K562 (cell line): ENCODE measurements around the gene FAM117B. TPM values are rescaled to one million over a fixed set of nuclear protein-coding genes. Genes with fewer than 3 reads are reported as not detected.

Source experiments
- ATAC-seq: fragments of 200-7000 bp; cut with Tn5 transposase; 3 replicates; pipeline ENCODE4 v1.9.1; 2020; ENCODE audit warnings: moderate library complexity
- BruUV-seq: library from RNA; stranded (reverse); fragments of 400-500 nt; replicated peaks from 2 replicates; lab custom pipeline; 2021; lab: Mats Ljungman, UMichigan
- CTCF ChIA-PET: fragments of 300-600 bp; formaldehyde crosslinking; extraction: SDS; loops from one replicate; lab custom pipeline; 2021; ENCODE audit warnings: low intra/inter-chr PET ratio; lab: Yijun Ruan, JAX
- POLR2A ChIA-PET: fragments of 300-600, 350-650 bp; sonication (Branson Sonifier 250); formaldehyde crosslinking; extraction: SDS; loops from one replicate; lab custom pipeline; 2021; ENCODE audit warnings: antibody characterized with exemption, inconsistent platforms; lab: Yijun Ruan, JAX
- DNase-seq, 4 experiments: peaks; one replicate each; pipeline versions ENCODE4 v3.0.0 to v3.0.0-alpha.2; 2011 to 2018; ENCODE audit warnings: low spot score in 3 of 4, mixed read lengths in 3 of 4; ENCODE audit errors: extremely low read depth in 1 of 4
- FAIRE-seq: peaks from 2 replicates; lab custom pipeline; 2011; peaks lifted over from hg19 to GRCh38; lab: Jason Lieb, UNC
- H2AFZ ChIP-seq: 2 replicates; pipeline ENCODE4 v1.6.0; 2011; ENCODE audit warnings: low read depth, low read length, control low read depth, inconsistent platforms
- H3K27ac ChIP-seq: fragments of 200-600 bp; 3 replicates; pipeline ENCODE4 v1.8.0; 2011; ENCODE audit warnings: low read depth, mild to moderate bottlenecking, control low read depth, inconsistent platforms, low read length, moderate library complexity, mixed read lengths; ENCODE audit errors: extremely low read depth
- H3K27me3 ChIP-seq, 2 experiments: fragments of 300-600 bp in 1 of 2; 2 replicates in 1 of 2; 3 replicates in 1 of 2; pipeline versions ENCODE4 v1.6.0 to v1.8.0; 2011; ENCODE audit warnings: inconsistent platforms in 2 of 2, low read length in 2 of 2, mild to moderate bottlenecking in 1 of 2, mixed read lengths in 1 of 2, moderate library complexity in 1 of 2; ENCODE audit not compliant: control insufficient read depth in 2 of 2, insufficient read depth in 2 of 2
- H3K36me3 ChIP-seq: fragments of 300-600 bp; 3 replicates; pipeline ENCODE4 v1.8.0; 2011; ENCODE audit warnings: mild to moderate bottlenecking, low read length, inconsistent platforms; ENCODE audit not compliant: control insufficient read depth, insufficient read depth
- H3K4me1 ChIP-seq, 2 experiments: fragments of 200-600 bp in 1 of 2; replicated peaks in 1 of 2; 2 replicates in 1 of 2; 3 replicates in 1 of 2; pipeline versions ENCODE4 v1.5.1 to v1.8.0; 2011; ENCODE audit warnings: inconsistent platforms in 2 of 2, low read length in 2 of 2, mild to moderate bottlenecking in 1 of 2, mixed read lengths in 1 of 2, moderate library complexity in 1 of 2; ENCODE audit not compliant: control insufficient read depth in 2 of 2, insufficient read depth in 2 of 2
- H3K4me2 ChIP-seq: 2 replicates; pipeline ENCODE4 v1.6.1; 2011; ENCODE audit warnings: low read length, control low read depth, inconsistent platforms, mixed read lengths; ENCODE audit not compliant: insufficient read depth
- H3K4me3 ChIP-seq: fragments of 200-600 bp; sonication (generic), shearing (Covaris generic); 2 replicates; pipeline ENCODE4 v1.5.1; 2016; ENCODE audit warnings: control low read depth, inconsistent platforms
- H3K79me2 ChIP-seq: fragments of 200-600 bp; 3 replicates; pipeline ENCODE4 v1.8.0; 2011; ENCODE audit warnings: low read length, inconsistent platforms; ENCODE audit not compliant: control insufficient read depth, insufficient read depth
- H3K9ac ChIP-seq, 2 experiments: 2 replicates each; pipeline versions ENCODE4 v1.6.0 to v1.6.1; 2011; ENCODE audit warnings: low read depth in 2 of 2, low read length in 2 of 2, control low read depth in 1 of 2, inconsistent platforms in 1 of 2, mild to moderate bottlenecking in 1 of 2, mixed read lengths in 1 of 2; ENCODE audit not compliant: insufficient read depth in 1 of 2
- H3K9me1 ChIP-seq: one replicate; pipeline ENCODE4 v1.6.0; 2011; ENCODE audit warnings: inconsistent platforms, mild to moderate bottlenecking, low read length, moderate library complexity; ENCODE audit not compliant: control insufficient read depth, insufficient read depth
- H3K9me3 ChIP-seq: replicated peaks from 2 replicates; pipeline ENCODE4 v1.5.1; 2011; ENCODE audit warnings: low read depth, low read length, inconsistent platforms; ENCODE audit not compliant: control insufficient read depth, insufficient read depth
- H4K20me1 ChIP-seq: replicated peaks from 2 replicates; pipeline ENCODE4 v1.6.1; 2011; ENCODE audit warnings: low read length, inconsistent platforms, mixed read lengths; ENCODE audit not compliant: control insufficient read depth, insufficient read depth
- DPF2 ChIP-seq: fragments of 450-650 bp; IDR thresholded peaks from 2 replicates; pipeline ENCODE4 v1.6.1; 2016
- JUNB ChIP-seq: fragments of 450-650 bp; formaldehyde crosslinking; conservative IDR thresholded peaks from 2 replicates; pipeline ENCODE4 v1.4.0; 2020; ENCODE audit warnings: mild to moderate bottlenecking
- MED1 ChIP-seq: sonication (generic); formaldehyde crosslinking; IDR thresholded peaks from 2 replicates; pipeline ENCODE4 v1.8.1; 2023; ENCODE audit warnings: missing genetic modification reagents, borderline replicate concordance
- MEIS2 ChIP-seq: fragments of 450-650 bp; IDR thresholded peaks from 2 replicates; pipeline ENCODE4 v1.6.1; 2014; ENCODE audit warnings: mild to moderate bottlenecking; ENCODE audit not compliant: partially characterized antibody
- PHF8 ChIP-seq: fragments of 200-600 bp; sonication (generic); IDR thresholded peaks from 2 replicates; pipeline ENCODE4 v1.6.1; 2012; ENCODE audit warnings: mixed run types, mild to moderate bottlenecking, inconsistent platforms, low read length, moderate library complexity, borderline replicate concordance
- WGBS: fragments of 100-300 bp; shearing (Covaris generic); methylation state at CpG from one replicate; pipeline ENCODE4 v1.1.6; 2016; ENCODE audit warnings: low coverage, mixed read lengths; ENCODE audit not compliant: insufficient coverage; ENCODE audit errors: missing lambda C conversion rate; 5-methylcytosine and 5-hydroxymethylcytosine counted together
- in situ Hi-C: fragments of 300-500 bp; cut with MboI; formaldehyde crosslinking; loops from 4 replicates; pipeline ENCODE4 v1.15.0; 2018; ENCODE audit warnings: inconsistent platforms, mixed read lengths
- intact Hi-C: fragments of 100-400 bp; cut with micrococcal nuclease; formaldehyde crosslinking; loops from 2 replicates; pipeline ENCODE4 v1.14.2; 2022
- polyA plus RNA-seq, 8 experiments: library from polyadenylated mRNA; depleted of rRNA in 4 of 8; stranded (reverse) in 5 of 8; unstranded in 3 of 8; fragments of >200 nt; fragmentation: Nextera tagmentation in 2 of 8; fragmentation: Illumina TruSeq in 1 of 8; extraction: Ambion mirVana in 2 of 8; extraction: Trizol in 1 of 8; gene quantifications; 2 replicates each; pipeline versions ENCODE4 v1.2.1 to v1.2.3, GENCODE V29; 2011 to 2014; ENCODE audit warnings: inconsistent platforms in 1 of 8, missing spikeins in 1 of 8
- total RNA-seq, 7 experiments: library from RNA; depleted of rRNA in 6 of 7; stranded (reverse); fragments of >200 nt in 6 of 7; fragmentation: Illumina TruSeq in 2 of 7; extraction: Trizol in 2 of 7; gene quantifications; 2 replicates each; pipeline versions ENCODE4 v1.2.1 to v1.2.3, GENCODE V29; 2011 to 2021; ENCODE audit warnings: low replicate concordance in 1 of 7

The FAM117B gene
- total and polyA plus RNA-seq, 9 of the 15 experiments (the other 6 are each of a cell fraction or from before 2014, with no cell fraction given): 1.6 to 5.2 (median 2.6) TPM

DNA sequence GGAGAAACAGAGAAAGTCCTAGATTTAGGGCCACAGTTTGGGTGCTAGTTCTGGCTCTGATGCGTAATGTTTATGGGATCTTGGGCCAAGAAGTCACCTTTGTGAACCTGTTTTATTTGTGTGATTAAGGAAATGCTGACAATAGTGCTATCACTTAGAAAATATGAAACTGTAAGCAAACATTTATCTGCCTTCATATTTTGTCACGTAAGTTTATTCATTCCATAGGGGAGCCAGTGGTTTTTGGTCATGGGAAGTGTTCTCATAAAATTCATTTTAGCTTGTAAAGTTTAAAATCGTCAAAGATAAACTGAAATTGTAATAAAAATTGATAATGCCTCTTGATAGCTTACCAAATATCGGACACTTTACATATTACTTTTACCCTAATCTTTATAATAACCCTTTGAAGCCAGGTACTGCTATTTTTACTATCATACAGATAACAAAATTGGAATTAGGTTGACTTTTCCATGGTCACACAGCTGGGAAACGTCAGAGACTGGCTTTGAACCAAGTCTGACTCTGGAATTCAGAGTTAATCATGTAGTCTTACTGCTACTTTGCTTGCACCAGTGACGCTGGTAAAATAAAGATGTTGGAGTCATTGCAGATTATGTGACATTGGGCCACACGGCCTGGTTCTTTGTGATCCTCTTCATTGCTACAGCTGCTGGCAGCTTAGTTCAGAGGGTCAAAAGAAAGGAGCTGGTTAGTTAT is 137.1 kb downstream of the FAM117B start:
- Histone ChIP-seq H3K4me1 (no peaks in the 10 kb centered on the region), H3K79me2 (no peaks in the 10 kb centered on the region), H3K4me2 (no peak overlapping the region), H4K20me1 (no peaks in the 10 kb centered on the region), H2AFZ (no peak overlapping the region), H3K9ac (no peak overlapping the region), H3K9me3 (no peaks in the 10 kb centered on the region), H3K27ac (no peak overlapping the region), H3K4me3 (no peak overlapping the region), H3K36me3 (0 out of 3 replicates have a peak, but pooled peaks cover 2% of the 10 kb centered on the region)
- CTCF ChIA-PET: interaction anchor here (0.7 kb wide), 1 partner anchor 198 kb away, joined by 3 read pairs; no protein-coding TSS in a partner anchor
- in situ Hi-C loops: no loop called here
- WGBS: 69% methylated on average over 7 of the region's 7 CpGs
- FAIRE-seq (no peak), ATAC-seq (no peak)
- POLR2A ChIA-PET: no interaction called here
- no TSS peak for BruUV-seq
- no peak for TF ChIP-seq PHF8
- TF ChIP-seq DPF2: no peak
- no peak for TF ChIP-seq MED1
- TF ChIP-seq, all 486 proteins: peak for 0
- Histone ChIP-seq H3K9me1 (no peaks in the 10 kb centered on the region), H3K27me3 (no peaks in the 10 kb centered on the region)
- intact Hi-C loops: no loop called here
- no peak for DNase-seq

DNA sequence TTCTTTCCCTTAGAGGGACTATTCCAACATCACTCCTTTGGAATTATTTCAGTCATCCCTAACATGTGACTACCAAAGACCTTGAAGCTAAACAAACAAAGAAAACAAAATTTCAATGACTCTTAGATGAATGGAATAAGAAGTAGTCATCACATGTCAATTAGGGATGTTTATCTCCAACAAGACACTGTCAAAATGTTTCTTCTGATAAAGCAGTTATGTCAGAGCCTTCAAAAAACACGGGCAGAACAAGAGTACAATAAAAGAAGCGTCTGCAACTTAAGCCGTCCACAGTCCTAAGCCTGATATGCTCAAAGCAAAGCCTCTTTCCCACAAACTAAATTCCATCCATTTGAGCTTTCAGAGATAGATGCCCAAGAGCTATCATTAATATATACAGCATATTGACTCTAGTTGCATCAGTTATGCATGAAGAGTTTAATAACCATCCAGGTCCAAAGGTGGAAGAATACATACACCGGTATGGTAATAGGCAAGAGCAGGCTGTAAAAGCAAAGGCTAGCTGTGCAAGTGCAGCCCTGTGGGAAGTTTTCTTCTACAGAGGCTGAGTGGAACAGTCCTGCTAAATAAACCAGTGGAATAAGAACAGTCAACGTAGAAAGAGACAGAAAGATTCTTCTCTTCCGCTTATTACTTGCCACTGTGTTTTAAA is 138.7 kb downstream of the FAM117B start:
- no peak overlapping the region for H3K9ac ChIP-seq
- no peaks in the 10 kb centered on the region for H3K27me3 ChIP-seq
- no peak overlapping the region for H2AFZ ChIP-seq
- no peak overlapping the region for H3K4me2 ChIP-seq
- BruUV-seq: no TSS peak
- ATAC-seq (no peak), FAIRE-seq (no peak), DNase-seq (no peak)
- H3K4me3 ChIP-seq: no peak overlapping the region
- no peaks in the 10 kb centered on the region for H3K4me1 ChIP-seq
- intact Hi-C loops (no loop called here), in situ Hi-C loops (no loop called here)
- TF ChIP-seq MEIS2: peak; percentile 14
- no peak for TF ChIP-seq JUNB (CRISPR knock-in tag)
- ChIA-PET CTCF (no interaction called here), POLR2A (interaction anchor here (0.6 kb wide), 1 partner anchor 177 kb away, joined by 4 read pairs; no protein-coding TSS in a partner anchor)
- H3K9me1 ChIP-seq: no peaks in the 10 kb centered on the region
- H3K27ac ChIP-seq: no peak overlapping the region
- no peaks in the 10 kb centered on the region for H3K9me3 ChIP-seq
- WGBS: 48% methylated on average over 6 of the region's 6 CpGs
- no peaks in the 10 kb centered on the region for H3K79me2 ChIP-seq
- H3K36me3 ChIP-seq: 0 out of 3 replicates have a peak, but pooled peaks cover 2% of the 10 kb centered on the region
- no peaks in the 10 kb centered on the region for H4K20me1 ChIP-seq
